Nephron (organoid): ENCODE measurements around the gene ZMIZ1.
"Not testable (repeated sequence)": the region's sequence is repeated elsewhere in the genome, so short reads cannot be mapped to it uniquely, and the experiment has no call there.

Experiments
- H3K27ac Mint-ChIP-seq, 3 experiments: 2 replicates each; pipeline ENCODE4 v1.8.0; 2020; ENCODE audit warnings: mixed read lengths in 3 of 3, mild to moderate bottlenecking in 2 of 3, moderate library complexity in 1 of 3
- H3K27me3 Mint-ChIP-seq: 2 replicates; pipeline ENCODE4 v1.8.0; 2021; ENCODE audit warnings: low read depth, mild to moderate bottlenecking, moderate library complexity, mixed read lengths
- H3K36me3 Mint-ChIP-seq: 2 replicates; pipeline ENCODE4 v1.8.0; 2020; ENCODE audit warnings: low read depth, mixed read lengths
- H3K4me1 Mint-ChIP-seq: 2 replicates; pipeline ENCODE4 v1.8.0; 2020; ENCODE audit warnings: mixed read lengths
- H3K4me3 Mint-ChIP-seq, 3 experiments: 2 replicates each; pipeline ENCODE4 v1.8.0; 2020; ENCODE audit warnings: mild to moderate bottlenecking in 3 of 3, mixed read lengths in 3 of 3, moderate library complexity in 2 of 3
- H3K9me3 Mint-ChIP-seq: 2 replicates; pipeline ENCODE4 v1.8.0; 2020; ENCODE audit warnings: mixed read lengths
- TF ChIP-seq, protein P1 (sequence below), 3 experiments: fragments of 200-600 bp; sonication (generic); IDR thresholded peaks; one replicate each; pipeline ENCODE4 v1.5.0; 2021; ENCODE audit warnings: antibody characterized with exemption in 3 of 3; ENCODE audit not compliant: unreplicated experiment in 3 of 3

Gene ZMIZ1

DNA sequence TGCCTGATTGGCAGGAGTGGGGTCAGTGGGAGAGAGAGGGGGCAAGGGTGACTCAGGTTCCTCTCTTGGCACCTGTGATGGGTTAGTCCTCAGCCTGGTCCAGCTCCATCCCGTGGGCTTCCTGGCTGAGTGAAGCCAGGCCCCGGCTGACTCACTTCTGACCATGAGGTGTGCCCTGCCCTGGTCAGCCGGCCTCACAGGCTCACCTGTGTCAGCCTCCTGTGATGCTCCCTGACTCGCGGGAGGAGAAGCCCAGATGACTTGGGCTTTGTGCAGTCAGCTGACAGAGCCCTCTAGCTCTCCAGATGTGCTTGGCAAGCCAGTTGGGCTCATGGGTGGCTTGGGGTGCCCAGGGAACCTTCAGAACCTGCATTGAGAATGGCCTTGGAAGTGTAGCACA, 262.5 kb downstream of the ZMIZ1 start:
- Mint-ChIP-seq H3K27me3 (peaks cover 2% of the 10 kb centered on the region), H3K9me3 (peaks cover 2% of the 10 kb centered on the region), H3K27ac (no peak overlapping the region), H3K36me3 (no peaks in the 10 kb centered on the region), H3K4me3 (no peak overlapping the region), H3K4me1 (peaks cover 6% of the 10 kb centered on the region)
- TF ChIP-seq, protein P1, sequence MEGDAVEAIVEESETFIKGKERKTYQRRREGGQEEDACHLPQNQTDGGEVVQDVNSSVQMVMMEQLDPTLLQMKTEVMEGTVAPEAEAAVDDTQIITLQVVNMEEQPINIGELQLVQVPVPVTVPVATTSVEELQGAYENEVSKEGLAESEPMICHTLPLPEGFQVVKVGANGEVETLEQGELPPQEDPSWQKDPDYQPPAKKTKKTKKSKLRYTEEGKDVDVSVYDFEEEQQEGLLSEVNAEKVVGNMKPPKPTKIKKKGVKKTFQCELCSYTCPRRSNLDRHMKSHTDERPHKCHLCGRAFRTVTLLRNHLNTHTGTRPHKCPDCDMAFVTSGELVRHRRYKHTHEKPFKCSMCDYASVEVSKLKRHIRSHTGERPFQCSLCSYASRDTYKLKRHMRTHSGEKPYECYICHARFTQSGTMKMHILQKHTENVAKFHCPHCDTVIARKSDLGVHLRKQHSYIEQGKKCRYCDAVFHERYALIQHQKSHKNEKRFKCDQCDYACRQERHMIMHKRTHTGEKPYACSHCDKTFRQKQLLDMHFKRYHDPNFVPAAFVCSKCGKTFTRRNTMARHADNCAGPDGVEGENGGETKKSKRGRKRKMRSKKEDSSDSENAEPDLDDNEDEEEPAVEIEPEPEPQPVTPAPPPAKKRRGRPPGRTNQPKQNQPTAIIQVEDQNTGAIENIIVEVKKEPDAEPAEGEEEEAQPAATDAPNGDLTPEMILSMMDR (IDR thresholded peaks at IDR 0.05; ENCODE audit: unreplicated experiment in 3 of 3), result no peak

DNA sequence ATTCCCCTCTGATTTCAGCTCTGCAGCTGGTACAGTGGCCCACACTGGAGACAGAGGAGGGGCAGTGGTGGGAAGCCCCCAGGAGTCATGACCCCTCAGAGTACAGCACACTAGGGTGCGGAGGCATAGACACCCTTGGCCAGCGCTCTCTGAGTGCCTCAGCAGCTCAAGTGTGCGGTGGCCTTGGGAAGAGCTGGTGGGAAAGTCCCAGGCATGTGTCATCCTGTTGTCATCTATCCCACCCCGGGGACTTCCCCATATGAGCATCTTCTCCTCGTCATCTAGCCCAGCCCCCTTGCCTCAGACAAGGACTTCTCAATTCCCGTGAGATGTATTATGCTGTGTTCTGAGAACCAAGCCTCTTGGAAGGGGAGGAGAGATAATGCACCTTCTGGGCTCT, 262.9 kb downstream of the ZMIZ1 start:
- Mint-ChIP-seq H3K36me3 (no peaks in the 10 kb centered on the region), H3K4me3 (no peak overlapping the region), H3K9me3 (peaks cover 2% of the 10 kb centered on the region), H3K27me3 (peaks cover 5% of the 10 kb centered on the region), H3K4me1 (peaks cover 9% of the 10 kb centered on the region), H3K27ac (no peak overlapping the region)
- TF ChIP-seq, protein P1 (IDR thresholded peaks at IDR 0.05; ENCODE audit: unreplicated experiment in 3 of 3), result no peak

DNA sequence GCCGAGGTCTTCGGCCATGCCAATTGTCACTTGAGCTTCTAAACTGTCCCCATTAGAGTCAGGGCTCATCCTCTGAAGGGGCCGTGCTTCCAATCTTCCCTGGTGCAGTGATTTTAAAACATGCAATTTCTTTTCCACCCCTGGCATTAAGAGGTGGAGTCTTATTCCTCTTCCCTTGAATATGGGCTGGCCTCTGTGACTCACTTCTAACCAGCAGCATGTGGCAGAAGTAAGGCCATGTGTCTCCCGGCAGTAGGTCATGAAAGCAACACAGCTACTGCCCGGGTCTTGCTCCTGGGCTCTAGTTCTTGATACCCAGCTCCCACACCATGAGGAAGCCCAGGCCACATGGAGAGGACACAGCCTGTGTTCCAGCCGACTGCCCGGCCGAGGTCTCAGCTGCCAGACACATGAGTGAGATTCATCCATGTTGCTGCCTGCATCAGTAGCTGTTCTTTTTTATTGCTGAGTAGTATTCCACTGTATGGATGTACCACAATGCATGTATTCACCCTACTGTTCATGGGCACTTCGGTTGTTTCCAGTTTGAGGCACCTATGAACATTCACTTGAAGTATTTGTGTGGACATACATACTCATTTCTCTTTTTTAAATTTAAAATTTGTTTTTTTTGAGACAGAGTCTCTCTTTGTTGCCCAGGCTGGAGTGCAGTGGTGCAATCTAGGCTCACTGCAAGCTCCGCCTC, 264.0 kb downstream of the ZMIZ1 start:
- H3K4me1 Mint-ChIP-seq, result not testable (repeated sequence)

DNA sequence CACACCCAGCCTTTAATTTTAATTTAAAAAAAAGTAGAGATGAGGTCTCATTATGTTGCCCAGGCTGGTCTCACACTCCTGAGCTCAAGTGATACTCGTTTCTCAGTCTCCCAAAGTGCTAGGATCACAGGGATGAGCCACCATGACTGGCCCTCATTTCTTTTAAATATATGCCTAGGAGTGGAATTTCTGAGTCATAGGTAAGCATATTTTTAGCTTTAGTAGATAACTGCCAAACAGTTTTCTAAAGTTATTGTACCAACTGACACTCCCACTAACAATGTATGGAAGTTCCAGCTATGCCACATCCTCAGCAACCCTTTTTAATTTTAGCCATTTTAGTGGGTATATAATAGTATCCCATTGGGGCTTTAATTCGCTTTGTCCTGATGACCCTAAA, 264.7 kb downstream of the ZMIZ1 start:
- TF ChIP-seq, protein P1 (IDR thresholded peaks at IDR 0.05; ENCODE audit: unreplicated experiment in 3 of 3), result no peak
- Mint-ChIP-seq H3K27me3 (peaks cover 5% of the 10 kb centered on the region), H3K4me3 (no peak overlapping the region), H3K9me3 (peaks cover 2% of the 10 kb centered on the region), H3K27ac (no peak overlapping the region), H3K4me1 (peaks cover 9% of the 10 kb centered on the region), H3K36me3 (no peaks in the 10 kb centered on the region)

More for the DNA sequence above, 264.0 kb downstream of the ZMIZ1 start:
- H3K36me3 Mint-ChIP-seq, H3K9me3 Mint-ChIP-seq, H3K27ac Mint-ChIP-seq, H3K4me3 Mint-ChIP-seq, H3K27me3 Mint-ChIP-seq: not testable (repeated sequence)

DNA sequence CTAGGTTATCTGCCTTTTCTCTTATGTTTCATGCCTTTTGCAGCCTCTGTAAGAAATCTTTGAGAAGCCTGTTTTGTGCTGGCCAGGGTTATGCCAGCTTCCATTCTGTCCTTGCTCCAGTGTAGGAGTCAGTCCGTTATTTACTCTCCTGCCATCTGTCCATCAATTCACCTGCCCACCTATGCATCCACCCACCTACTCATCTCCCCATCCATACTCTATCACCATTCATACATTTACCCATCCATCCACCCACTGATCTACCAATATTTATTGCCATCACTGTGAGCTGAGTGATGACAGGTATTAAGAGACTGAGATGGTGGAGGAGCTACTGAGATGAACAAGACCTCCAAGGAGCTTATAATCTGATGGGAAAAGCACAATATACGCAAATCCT, 265.8 kb downstream of the ZMIZ1 start:
- Mint-ChIP-seq H3K27ac (no peak overlapping the region), H3K4me1 (peaks cover 9% of the 10 kb centered on the region), H3K27me3 (peaks cover 5% of the 10 kb centered on the region), H3K4me3 (no peak overlapping the region), H3K36me3 (no peaks in the 10 kb centered on the region), H3K9me3 (peaks cover 2% of the 10 kb centered on the region)
- TF ChIP-seq, protein P1 (IDR thresholded peaks at IDR 0.05; ENCODE audit: unreplicated experiment in 3 of 3), result no peak

DNA sequence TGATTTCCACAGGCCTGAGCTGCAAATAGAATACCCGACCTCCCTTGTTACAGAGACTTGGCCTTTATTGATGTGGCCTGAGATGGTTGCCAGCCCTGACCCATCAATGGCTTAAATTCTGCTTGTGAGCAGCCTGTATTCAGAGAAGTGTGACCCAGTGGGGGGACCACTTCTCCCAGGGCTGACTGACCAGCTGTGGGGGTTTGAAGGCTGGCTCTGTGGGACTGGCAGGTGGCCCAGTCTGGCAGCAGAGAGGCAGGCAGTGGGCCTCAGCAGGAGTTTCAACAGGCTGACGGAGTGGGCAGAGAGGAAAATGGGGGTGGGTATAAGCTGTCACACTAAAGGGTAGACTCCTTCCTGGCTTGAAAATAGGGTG, 266.3 kb downstream of the ZMIZ1 start:
- H3K36me3 Mint-ChIP-seq, result no peaks in the 10 kb centered on the region
- no peak overlapping the region for H3K27ac Mint-ChIP-seq
- TF ChIP-seq, protein P1 (IDR thresholded peaks at IDR 0.05; ENCODE audit: unreplicated experiment in 3 of 3), result no peak
- H3K4me3 Mint-ChIP-seq, result no peak overlapping the region
- peaks cover 5% of the 10 kb centered on the region for H3K27me3 Mint-ChIP-seq
- peaks cover 9% of the 10 kb centered on the region for H3K4me1 Mint-ChIP-seq
- H3K9me3 Mint-ChIP-seq, result peaks cover 2% of the 10 kb centered on the region
